ENCODE results near the gene IL1F10. TPM values are rescaled to one million over a fixed set of nuclear protein-coding genes. Genes with fewer than 3 reads are reported as not detected.

IL1F10 gene
- total RNA-seq, 2 experiments from 2014 or later = not detected

DNA sequence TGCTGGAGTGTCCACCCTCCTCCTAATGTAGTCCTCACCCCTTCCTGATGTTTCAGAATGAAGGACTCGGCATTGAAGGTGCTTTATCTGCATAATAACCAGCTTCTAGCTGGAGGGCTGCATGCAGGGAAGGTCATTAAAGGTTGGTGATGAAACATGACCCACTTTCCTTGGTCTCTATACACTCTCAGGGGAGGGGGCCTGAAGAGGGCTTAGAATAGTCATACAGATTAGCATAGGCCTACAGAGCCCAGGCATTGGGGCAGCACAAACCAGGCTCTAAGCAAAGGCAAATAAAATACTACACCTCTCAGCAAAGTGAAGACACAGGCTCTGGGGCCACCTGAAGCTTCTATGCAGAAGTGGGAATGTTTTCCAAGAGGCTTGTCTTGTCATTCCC is 7.0 kb upstream of the IL1F10 start:
- no peak overlapping the region for H3K27ac Mint-ChIP-seq
- H3K27me3 Mint-ChIP-seq (ENCODE audit: low read depth) = no peaks in the 10 kb centered on the region
- intact Hi-C loops (cut with micrococcal nuclease) = no loop called here
- H3K4me1 Mint-ChIP-seq (ENCODE audit: low read depth) = peaks cover 11% of the 10 kb centered on the region
- CTCF ChIA-PET = no interaction called here
- peaks cover 6% of the 10 kb centered on the region for H3K36me3 Mint-ChIP-seq (ENCODE audit: low read depth)
- H3K9me3 Mint-ChIP-seq = peaks cover 7% of the 10 kb centered on the region
- no peak for DNase-seq
- no peak overlapping the region for H3K4me3 Mint-ChIP-seq

DNA sequence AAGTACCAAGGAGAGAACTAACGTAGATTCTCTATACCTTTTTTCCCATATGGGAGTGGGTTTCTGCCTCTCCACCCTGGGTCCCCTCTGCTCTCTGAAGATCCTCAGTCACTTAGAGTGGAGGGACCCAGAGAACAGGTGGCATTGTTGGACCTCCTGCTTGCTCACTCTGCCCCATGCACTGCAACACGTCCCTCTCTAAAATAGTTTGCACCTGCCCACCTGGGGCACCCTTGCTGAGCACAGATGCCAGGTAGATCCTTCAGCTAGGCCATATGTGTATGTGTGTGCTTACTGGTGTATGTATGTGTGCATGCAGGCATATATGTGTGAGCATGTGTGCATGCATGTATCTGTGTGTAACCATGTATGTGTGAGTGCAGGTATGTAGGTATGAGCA is 6.5 kb upstream of the IL1F10 start:
- CTCF ChIA-PET = no interaction called here
- intact Hi-C loops (cut with micrococcal nuclease) = no loop called here
- Mint-ChIP-seq H3K27me3 (ENCODE audit: low read depth) (no peaks in the 10 kb centered on the region), H3K4me1 (ENCODE audit: low read depth) (peaks cover 9% of the 10 kb centered on the region), H3K27ac (no peak overlapping the region), H3K9me3 (peaks cover 2% of the 10 kb centered on the region), H3K36me3 (ENCODE audit: low read depth) (peaks cover 2% of the 10 kb centered on the region), H3K4me3 (no peak overlapping the region)
- no peak for DNase-seq

DNA sequence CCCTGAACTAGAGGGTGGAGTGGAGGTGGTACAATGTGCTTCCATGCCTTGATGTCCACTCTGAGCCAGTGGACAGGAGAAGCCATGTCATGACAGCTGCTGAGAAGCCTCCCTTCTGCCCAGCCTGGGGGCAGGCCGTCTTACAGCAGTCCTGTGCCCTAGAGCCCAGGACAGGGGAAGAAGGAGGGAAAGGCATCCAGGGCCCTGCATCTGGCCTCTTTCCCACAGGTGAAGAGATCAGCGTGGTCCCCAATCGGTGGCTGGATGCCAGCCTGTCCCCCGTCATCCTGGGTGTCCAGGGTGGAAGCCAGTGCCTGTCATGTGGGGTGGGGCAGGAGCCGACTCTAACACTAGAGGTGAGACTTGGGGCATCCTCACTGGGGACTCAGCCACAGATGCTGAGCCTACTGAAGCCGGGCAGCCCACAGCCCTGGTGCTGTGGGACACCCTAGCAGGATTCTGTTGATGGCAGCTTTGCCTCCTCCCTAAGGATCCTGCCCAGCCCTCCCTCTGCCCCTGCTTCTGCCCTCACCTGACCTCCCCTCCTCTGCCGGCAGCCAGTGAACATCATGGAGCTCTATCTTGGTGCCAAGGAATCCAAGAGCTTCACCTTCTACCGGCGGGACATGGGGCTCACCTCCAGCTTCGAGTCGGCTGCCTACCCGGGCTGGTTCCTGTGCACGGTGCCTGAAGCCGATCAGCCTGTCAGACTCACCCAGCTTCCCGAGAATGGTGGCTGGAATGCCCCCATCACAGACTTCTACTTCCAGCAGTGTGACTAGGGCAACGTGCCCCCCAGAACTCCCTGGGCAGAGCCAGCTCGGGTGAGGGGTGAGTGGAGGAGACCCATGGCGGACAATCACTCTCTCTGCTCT is 5.6 kb upstream of the IL1F10 start:
- no peaks in the 10 kb centered on the region for H3K27me3 Mint-ChIP-seq (ENCODE audit: low read depth)
- H3K36me3 Mint-ChIP-seq (ENCODE audit: low read depth) = no peaks in the 10 kb centered on the region
- peaks cover 3% of the 10 kb centered on the region for H3K4me1 Mint-ChIP-seq (ENCODE audit: low read depth)
- no peak overlapping the region for H3K27ac Mint-ChIP-seq
- no peaks in the 10 kb centered on the region for H3K9me3 Mint-ChIP-seq
- CTCF ChIA-PET = interaction anchor here (1.1 kb wide), 1 partner anchor 75 kb away, joined by 3 read pairs; no protein-coding TSS in a partner anchor
- no peak overlapping the region for H3K4me3 Mint-ChIP-seq
- no peak for DNase-seq
- intact Hi-C loops (cut with micrococcal nuclease) = no loop called here

DNA sequence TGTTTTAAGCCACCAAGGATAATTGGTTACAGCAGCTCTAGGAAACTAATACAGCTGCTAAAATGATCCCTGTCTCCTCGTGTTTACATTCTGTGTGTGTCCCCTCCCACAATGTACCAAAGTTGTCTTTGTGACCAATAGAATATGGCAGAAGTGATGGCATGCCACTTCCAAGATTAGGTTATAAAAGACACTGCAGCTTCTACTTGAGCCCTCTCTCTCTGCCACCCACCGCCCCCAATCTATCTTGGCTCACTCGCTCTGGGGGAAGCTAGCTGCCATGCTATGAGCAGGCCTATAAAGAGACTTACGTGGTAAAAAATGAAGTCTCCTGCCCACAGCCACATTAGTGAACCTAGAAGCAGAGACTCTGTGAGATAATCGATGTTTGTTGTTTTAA is 3.5 kb upstream of the IL1F10 start:
- no peaks in the 10 kb centered on the region for H3K9me3 Mint-ChIP-seq
- CTCF ChIA-PET = interaction anchor here (0.8 to 1.5 kb wide), 4 partner anchors 14 to 306 kb away, joined by 3 to 4 read pairs (median 3); no protein-coding TSS in a partner anchor

DNA sequence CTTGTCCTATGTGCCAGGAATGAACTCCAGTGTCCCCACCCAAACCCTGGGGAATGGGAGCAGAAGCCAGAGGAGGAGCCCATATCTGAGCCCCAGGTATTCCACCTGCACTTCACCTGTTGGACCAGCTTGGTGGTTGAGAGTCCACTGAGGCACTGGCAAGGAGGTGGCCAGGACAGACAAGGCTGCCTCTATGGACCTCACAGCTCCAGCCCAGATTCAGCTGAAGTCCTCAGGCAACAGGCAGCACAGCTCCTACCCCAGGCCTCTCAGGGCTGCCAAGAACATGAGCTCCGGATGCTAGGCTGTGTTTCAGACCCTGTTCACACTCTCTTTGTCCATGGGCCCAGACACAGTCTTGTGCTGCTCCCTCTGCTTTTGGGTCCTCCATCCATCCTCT is 2.9 kb upstream of the IL1F10 start:
- Mint-ChIP-seq H3K36me3 (ENCODE audit: low read depth) (no peaks in the 10 kb centered on the region), H3K9me3 (no peaks in the 10 kb centered on the region), H3K27ac (no peak overlapping the region), H3K4me3 (no peak overlapping the region), H3K4me1 (ENCODE audit: low read depth) (no peaks in the 10 kb centered on the region), H3K27me3 (ENCODE audit: low read depth) (no peaks in the 10 kb centered on the region)
- intact Hi-C loops (cut with micrococcal nuclease) = no loop called here
- CTCF ChIA-PET = interaction anchor here (1.2 to 1.5 kb wide), 2 partner anchors 14 to 134 kb away, joined by 3 to 4 read pairs; no protein-coding TSS in a partner anchor
- no peak for DNase-seq

More for the DNA sequence above, 3.5 kb upstream of the IL1F10 start:
- Mint-ChIP-seq H3K27me3 (ENCODE audit: low read depth) (no peaks in the 10 kb centered on the region), H3K27ac (no peak overlapping the region), H3K4me3 (no peak overlapping the region), H3K36me3 (ENCODE audit: low read depth) (no peaks in the 10 kb centered on the region), H3K4me1 (ENCODE audit: low read depth) (no peaks in the 10 kb centered on the region)
- intact Hi-C loops (cut with micrococcal nuclease) = no loop called here
- DNase-seq = no peak

DNA sequence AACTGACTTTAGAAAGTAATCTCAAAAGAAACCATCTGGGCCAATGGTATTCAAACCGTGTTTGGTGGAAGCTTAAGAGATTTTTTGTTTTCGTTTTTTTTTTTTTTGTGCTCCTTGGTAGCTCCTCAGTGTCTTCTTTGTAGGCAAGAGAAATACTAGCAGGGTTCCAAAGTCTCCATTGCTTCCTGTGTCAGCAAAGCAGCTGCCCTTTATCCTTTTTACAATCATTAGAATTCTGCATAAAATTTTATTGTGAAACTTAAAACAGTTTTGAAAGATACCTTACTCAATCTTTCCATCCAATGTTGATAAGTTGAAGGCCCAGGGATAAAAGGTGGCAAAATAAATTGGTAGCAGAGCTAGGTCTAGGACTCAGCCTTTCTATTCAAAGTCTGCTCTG is 479 bp downstream of the IL1F10 start:
- Mint-ChIP-seq H3K27me3 (ENCODE audit: low read depth) (no peaks in the 10 kb centered on the region), H3K4me1 (ENCODE audit: low read depth) (no peaks in the 10 kb centered on the region), H3K4me3 (no peak overlapping the region), H3K27ac (no peak overlapping the region), H3K9me3 (no peaks in the 10 kb centered on the region), H3K36me3 (ENCODE audit: low read depth) (no peaks in the 10 kb centered on the region)
- intact Hi-C loops (cut with micrococcal nuclease) = no loop called here
- CTCF ChIA-PET = interaction anchor here (0.7 to 1.3 kb wide), 2 partner anchors 12 to 63 kb away, joined by 4 to 5 read pairs; no protein-coding TSS in a partner anchor
- no peak for DNase-seq

DNA sequence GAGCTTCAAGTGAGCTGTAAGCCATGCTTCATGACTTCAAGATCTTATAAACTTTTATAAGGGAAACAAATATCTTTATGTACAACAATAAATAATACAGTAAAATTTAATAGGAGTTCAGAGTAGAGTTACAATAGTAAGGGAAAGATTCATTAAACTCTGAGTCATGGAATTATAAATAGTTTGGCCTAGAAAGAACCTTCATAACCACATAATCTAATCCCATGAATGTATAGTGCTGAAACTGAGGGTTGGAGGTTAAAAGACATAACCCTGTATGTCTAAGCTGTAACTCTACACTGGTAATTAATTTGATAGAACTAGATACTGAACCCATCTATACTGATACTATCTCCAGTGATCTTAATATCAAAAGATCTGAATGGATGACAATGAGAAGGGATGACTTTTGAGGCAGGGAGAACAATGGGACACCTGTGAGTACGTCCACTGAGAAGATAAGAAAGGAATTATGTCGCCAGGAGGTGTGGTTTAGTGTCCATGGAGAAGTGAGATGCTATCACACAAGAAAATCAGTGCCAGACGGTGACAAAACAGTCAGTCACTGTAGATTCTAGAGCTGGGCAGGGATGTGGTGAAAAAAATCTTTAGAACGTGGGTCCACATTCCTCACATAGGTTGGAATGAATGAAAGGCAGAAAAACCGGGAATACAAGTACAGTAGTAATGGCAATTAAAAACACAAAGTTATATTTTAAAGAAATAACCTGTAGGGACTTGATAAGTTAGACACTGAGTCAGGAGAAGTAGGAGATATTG is 1.1 kb downstream of the IL1F10 start:
- CTCF ChIA-PET = interaction anchor here (0.7 to 1.3 kb wide), 2 partner anchors 11 to 62 kb away, joined by 4 to 5 read pairs; no protein-coding TSS in a partner anchor
- Mint-ChIP-seq H3K27ac (no peak overlapping the region), H3K36me3 (ENCODE audit: low read depth) (no peaks in the 10 kb centered on the region), H3K4me1 (ENCODE audit: low read depth) (no peaks in the 10 kb centered on the region), H3K9me3 (no peaks in the 10 kb centered on the region), H3K4me3 (no peak overlapping the region), H3K27me3 (ENCODE audit: low read depth) (no peaks in the 10 kb centered on the region)
- intact Hi-C loops (cut with micrococcal nuclease) = no loop called here
- no peak for DNase-seq

DNA sequence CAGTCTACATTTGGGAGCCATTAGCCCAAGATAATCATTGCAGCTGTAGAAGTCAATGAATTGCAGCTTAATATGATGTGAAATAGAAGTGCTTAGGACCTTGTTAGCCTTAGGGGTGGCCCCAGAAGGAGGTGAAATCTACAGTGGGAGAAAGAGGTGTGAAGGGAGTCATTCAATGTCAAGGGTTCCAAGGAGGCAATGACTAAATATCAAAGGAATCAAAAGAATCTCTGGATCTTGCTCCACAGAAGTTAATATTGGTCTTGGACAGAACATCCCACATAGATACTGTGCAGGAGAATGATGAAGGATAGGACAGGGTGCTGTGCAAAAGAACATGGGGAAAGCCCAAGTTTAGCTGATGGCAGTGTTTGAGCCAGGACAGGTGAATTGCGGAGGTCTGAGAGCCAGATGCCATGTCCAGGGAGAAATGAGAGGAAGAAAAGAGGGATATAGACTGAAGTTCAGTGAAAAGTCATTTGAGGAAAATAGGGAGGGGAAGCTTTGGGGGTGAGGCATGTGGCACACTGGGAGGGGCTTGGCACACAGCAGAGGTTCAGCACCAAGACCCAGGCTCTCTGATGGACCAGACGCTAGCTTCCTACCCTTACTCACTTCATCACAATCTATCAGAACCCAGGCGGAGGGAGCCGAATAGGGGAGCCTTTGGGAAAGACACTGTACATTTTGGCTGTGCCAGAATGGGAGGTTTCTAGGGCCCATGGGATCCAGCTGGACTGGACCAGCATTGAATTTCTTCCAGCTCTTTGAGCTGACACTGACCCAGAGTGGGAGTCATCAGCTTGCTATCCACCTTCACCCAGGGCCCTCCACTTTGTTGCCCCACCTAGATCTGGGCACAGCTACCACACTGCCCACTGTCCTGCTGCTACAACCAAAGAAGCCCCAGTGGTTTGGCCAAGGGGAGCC is 2.2 kb downstream of the IL1F10 start:
- CTCF ChIA-PET = interaction anchor here (0.9 kb wide), 1 partner anchor 15 kb away, joined by 3 read pairs; no protein-coding TSS in a partner anchor
- no peaks in the 10 kb centered on the region for H3K27me3 Mint-ChIP-seq (ENCODE audit: low read depth)
- no peaks in the 10 kb centered on the region for H3K9me3 Mint-ChIP-seq
- no peak overlapping the region for H3K4me3 Mint-ChIP-seq
- H3K4me1 Mint-ChIP-seq (ENCODE audit: low read depth) = peaks cover 3% of the 10 kb centered on the region
- no peak for DNase-seq
- H3K36me3 Mint-ChIP-seq (ENCODE audit: low read depth) = no peaks in the 10 kb centered on the region
- intact Hi-C loops (cut with micrococcal nuclease) = no loop called here
- H3K27ac Mint-ChIP-seq = no peak overlapping the region

DNA sequence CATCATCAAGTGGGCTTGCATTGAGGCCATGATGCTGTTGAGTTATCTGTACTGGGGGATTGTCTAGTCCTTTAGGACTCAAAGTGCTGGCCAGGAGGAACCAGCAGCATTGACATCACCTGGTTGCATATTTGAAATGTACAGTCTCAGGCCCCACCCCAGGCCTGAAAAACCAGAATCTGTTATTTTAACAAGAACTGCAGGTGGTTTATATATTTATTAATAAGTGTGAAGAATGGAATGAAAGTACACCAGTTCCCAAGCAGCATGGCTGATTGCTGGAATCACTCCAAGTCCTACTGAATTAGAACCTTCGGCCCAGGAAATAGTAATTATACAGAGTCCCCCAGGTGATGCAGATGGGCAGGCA is 2.8 kb downstream of the IL1F10 start:
- Mint-ChIP-seq H3K36me3 (ENCODE audit: low read depth) (no peaks in the 10 kb centered on the region), H3K4me1 (ENCODE audit: low read depth) (peaks cover 7% of the 10 kb centered on the region), H3K27ac (no peak overlapping the region), H3K27me3 (ENCODE audit: low read depth) (no peaks in the 10 kb centered on the region), H3K9me3 (no peaks in the 10 kb centered on the region), H3K4me3 (no peak overlapping the region)
- CTCF ChIA-PET = no interaction called here
- intact Hi-C loops (cut with micrococcal nuclease) = no loop called here
- DNase-seq = no peak

DNA sequence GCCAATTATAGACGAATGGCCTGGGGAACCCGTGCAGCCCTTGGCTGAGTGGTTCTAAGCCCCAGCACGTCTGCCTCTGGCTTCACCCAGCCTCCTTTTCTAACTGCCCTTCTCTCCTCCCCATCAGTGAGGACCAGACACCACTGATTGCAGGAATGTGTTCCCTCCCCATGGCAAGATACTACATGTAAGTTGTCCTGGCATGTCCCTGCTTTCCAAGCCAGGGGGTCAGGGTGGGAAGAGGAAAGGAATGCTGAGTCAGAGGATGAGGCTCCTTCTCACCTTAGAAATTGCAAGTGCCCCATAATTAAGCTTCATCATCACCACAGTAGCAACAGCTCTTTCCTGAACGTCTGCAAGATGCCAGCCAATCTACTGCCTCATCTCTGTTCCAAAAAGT is 4.8 kb downstream of the IL1F10 start:
- DNase-seq = no peak
- intact Hi-C loops (cut with micrococcal nuclease) = no loop called here
- H3K4me1 Mint-ChIP-seq (ENCODE audit: low read depth) = peaks cover 7% of the 10 kb centered on the region
- CTCF ChIA-PET = interaction anchor here (1.0 to 11.6 kb wide), 2 partner anchors 13 to 65 kb away, joined by 3 to 102 read pairs; no protein-coding TSS in a partner anchor
- no peaks in the 10 kb centered on the region for H3K9me3 Mint-ChIP-seq
- H3K36me3 Mint-ChIP-seq (ENCODE audit: low read depth) = no peaks in the 10 kb centered on the region
- H3K27ac Mint-ChIP-seq = no peak overlapping the region
- no peak overlapping the region for H3K4me3 Mint-ChIP-seq
- H3K27me3 Mint-ChIP-seq (ENCODE audit: low read depth) = no peaks in the 10 kb centered on the region

DNA sequence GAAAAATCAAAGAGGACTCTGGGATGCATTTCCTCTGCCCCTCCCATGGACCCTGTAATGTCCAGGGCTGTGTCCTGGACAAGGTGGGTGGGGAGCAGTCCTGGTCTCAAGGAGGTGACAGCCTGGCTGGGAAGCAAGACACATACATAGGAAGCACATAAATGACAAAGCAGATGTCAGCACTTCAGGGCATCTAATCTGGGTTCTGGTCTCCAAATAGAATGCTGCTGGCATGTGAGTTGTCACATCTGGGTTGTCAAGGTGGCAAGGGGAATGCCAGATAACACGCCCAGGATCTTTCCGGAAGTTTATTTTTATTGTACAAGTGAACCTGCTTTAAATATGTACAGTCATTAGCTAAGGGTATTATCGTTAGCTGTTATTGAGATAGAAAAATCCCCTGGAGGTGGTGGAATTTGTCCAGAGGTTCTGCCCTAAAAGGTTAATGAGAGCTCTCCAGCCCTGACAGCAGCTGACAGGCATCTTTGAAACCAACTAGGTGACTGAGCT is 5.6 kb downstream of the IL1F10 start:
- Mint-ChIP-seq H3K4me1 (ENCODE audit: low read depth) (peaks cover 7% of the 10 kb centered on the region), H3K27me3 (ENCODE audit: low read depth) (no peaks in the 10 kb centered on the region), H3K27ac (no peak overlapping the region), H3K36me3 (ENCODE audit: low read depth) (no peaks in the 10 kb centered on the region), H3K4me3 (no peak overlapping the region), H3K9me3 (no peaks in the 10 kb centered on the region)
- no peak for DNase-seq
- CTCF ChIA-PET = interaction anchor here (0.6 to 11.6 kb wide), 4 partner anchors 11 to 64 kb away, joined by 3 to 102 read pairs (median 4); no protein-coding TSS in a partner anchor
- intact Hi-C loops (cut with micrococcal nuclease) = no loop called here
